ENCODE measurements around the gene VAMP7.
"Not testable (repeated sequence)": the region's sequence is repeated elsewhere in the genome, so short reads cannot be mapped to it uniquely, and the experiment has no call there.

VAMP7 gene

DNA sequence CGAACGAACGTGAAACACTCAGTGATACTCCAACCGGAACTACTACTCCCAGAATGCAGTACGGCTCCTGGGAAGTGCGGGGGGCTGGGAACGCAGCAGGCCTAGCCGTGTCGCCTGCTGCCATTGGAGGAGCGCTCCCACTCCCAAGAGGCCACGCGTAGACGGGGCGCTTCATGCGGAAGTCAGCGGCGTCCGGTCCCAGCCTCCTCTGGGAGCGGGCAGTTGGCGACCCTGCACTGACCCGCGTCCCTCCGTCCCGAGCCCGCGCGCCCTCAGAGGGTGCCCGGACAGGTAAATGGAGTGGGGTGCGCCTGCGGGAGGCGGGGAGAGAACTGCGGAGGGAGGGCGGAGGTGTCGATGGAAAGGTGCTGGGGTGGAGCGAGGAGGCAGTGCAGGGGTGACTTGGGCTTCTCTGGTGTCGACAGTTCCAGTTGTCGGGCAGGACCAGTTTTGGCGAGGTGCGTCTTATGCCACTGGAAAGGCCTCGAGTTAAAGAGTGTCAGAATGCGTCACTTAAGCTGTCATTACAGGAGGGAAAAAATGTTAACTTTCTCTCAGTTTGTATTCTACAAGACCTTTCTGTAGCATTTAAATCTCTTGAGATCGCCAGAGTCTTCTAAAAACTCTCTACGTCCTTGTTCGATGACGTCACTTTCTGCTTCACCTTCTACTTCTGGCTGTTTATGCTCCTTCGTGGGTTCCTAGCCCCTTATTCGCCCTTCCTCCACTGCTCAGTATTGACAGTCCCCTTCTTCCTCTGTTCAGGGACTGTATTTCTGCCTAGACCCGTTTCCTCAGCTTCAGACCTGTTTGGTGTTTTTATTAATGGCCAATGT is at the start of gene VAMP7:
TSS of gene VAMP7 (plus strand) at position 188 of the 836 bp plus-strand sequence. CDS start 8,122 bp downstream, outside the sequence.
- DNase-seq: peak; percentile 66

DNA sequence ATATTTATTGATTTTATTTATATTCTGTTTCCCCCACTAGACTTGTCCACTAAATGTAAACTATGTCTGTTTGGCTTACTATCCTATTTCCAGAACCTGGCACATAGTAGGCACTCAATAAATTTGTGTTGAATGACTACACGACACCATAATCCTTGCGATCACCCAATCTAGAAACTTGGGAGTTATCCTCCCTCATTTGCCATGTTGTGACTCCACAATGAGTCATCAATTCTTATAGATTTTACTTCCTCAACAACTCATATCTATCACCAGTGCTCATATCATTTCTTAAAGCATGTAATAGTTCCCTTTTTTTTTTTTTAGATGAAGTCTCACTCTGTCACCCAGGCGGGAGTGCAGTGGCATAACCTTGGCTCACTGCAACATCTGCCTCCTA is 39.9 kb upstream of the VAMP7 start:
- no peak for DNase-seq

GRCh38 chrX:155851786-155852185 is 29.4 kb upstream of the VAMP7 start:
- not testable (repeated sequence) for DNase-seq

DNA sequence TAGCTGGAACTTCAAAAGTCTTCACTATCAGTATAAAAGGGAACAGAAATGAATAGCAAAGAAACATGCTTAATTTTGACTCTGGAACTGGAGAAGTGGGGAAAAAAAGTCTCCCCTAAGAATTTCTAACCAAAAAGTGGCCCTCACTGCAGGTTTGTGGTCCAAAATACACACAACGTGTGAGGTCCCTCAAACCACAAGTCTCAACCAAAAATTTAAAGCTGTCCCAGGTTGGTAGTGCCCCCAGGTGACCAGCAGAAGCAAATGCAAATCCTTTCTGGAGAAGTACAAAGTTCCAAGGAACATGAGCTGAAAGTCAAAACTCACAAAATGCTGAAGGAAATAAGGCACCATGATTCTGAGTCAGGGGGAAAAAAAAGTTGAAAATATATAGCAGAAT is 23.6 kb upstream of the VAMP7 start:
- no peak for DNase-seq

GRCh38 chrX:155864655-155865054 is 16.5 kb upstream of the VAMP7 start:
- DNase-seq: no peak

DNA sequence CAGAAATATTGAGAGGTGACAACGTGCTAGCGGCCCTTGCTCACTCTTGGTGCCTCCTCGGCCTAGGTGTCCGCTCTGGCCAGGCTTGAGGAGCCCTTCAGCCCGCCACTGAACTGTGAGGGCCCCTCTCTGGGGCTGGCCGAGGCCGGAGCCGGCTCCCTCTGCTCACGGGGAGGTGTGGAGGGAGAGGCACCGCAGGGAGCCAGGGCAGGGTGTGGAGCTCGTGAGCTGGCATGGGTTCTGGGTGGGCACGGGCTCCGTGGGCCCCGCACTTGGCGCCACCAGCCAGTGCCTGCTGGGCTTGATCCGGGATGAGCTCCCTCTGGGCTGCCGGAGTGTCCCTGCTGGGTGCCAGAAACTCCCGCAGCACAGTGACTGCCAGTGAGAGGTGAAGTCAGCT is 16.0 kb upstream of the VAMP7 start:
- no peak for DNase-seq

DNA sequence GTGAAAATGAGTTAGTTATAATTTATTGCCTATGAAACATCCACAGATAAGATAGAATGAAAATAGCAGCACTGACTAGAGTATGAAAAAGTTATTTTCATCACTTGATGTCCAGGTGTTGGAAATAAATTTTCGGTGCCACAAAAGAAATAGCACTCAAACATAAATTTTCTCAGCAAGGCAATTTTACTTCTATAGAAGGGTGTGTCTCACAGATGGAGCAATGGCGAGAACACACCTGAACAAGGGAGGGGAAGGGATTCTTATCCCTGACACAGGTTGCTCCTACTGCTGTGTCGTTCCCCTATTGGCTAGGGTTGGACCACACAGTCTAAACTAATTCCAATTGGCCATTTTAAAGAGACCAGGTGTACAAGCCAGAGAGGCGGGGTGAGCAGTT is 13.3 kb upstream of the VAMP7 start:
- DNase-seq: no peak

- no peak for DNase-seq
These were observed 10.2 kb upstream of the VAMP7 start for GRCh38 chrX:155870958-155871357.

DNA sequence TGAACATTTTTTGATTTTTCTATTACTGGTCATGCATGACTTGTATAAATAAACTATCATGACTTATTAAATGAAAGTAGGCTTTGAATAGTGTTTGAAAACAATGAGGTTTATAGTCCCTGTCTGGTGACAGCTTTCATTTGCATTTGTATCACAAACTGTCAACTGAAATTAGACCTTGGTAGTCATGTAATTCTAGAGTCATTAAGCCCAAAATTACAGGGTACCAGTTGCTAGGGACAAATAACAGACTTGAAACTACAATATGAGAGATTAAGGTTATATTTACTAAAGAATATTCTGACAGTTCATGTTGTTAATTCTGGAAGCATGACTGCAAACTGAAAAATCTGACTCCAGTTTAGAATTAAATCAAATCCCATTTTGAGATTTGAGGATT is 9.2 kb upstream of the VAMP7 start:
- DNase-seq: peak; percentile 48

GRCh38 chrX:155873188-155873587 is 8.0 kb upstream of the VAMP7 start:
- DNase-seq: no peak

DNA sequence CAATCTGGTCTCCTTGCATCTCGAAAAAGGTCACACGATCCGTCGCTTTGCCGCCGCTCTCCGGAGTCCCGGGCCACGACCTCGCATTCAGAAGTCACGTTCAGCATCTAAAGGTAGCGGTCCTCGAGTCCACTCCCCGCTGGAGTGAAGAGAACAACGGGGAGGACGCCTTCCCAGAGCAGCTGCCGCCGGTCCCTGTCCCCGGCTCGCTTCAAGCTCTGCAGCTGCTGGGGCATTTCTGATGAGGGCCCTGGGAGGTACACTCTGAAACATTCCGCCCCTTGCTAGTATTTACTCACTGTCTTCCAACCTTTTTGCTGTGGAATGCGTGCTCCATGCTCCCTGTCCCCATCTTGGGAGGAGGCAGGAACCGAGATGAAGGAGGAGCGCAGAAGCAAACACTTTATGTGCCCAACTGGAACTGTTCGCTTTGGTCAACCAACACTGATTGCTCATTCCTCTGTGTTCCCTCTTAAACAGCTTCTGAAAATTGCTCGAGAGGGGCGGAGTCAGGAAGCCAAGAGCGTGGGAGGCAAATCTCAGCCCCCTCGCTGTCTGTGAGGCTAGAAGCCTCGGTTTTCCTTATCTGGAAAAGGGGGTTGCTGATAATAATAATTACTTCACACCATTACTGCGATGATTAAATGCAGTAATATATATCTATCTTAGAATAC is 6.4 kb upstream of the VAMP7 start:
- no peak for DNase-seq

- DNase-seq: no peak
These were observed 4.4 kb upstream of the VAMP7 start for GRCh38 chrX:155876704-155877103.

- DNase-seq: no peak
These were observed 3.9 kb upstream of the VAMP7 start for GRCh38 chrX:155877288-155877687.

GRCh38 chrX:155880586-155881157 is 473 bp upstream of the VAMP7 start:
- no peak for DNase-seq

DNA sequence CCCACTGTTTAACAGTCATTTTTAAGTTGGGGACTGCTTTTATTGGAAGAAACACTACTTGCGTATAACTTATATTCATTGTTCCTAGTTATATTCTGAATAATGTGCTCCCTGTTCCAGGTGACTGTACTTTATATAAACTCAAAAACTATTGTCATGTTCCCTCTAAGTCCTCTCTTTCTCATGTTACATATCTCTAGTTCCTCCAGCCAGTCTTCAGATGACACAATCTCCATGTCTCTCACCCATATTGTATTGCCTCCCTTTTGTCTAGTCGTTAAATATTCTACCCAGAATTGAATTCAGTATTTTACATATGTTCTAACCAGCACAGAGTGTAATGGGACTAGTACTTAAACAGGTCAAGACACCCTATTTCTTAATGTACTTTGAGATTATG is 5.3 kb downstream of the VAMP7 start:
- no peak for DNase-seq

- no peak for DNase-seq
These were observed 7.0 kb downstream of the VAMP7 start for GRCh38 chrX:155888139-155888538.

- no peak for DNase-seq
These were observed 8.2 kb downstream of the VAMP7 start for GRCh38 chrX:155889328-155889727.

GRCh38 chrX:155891446-155892210 is 10.5 kb downstream of the VAMP7 start:
- DNase-seq: no peak

DNA sequence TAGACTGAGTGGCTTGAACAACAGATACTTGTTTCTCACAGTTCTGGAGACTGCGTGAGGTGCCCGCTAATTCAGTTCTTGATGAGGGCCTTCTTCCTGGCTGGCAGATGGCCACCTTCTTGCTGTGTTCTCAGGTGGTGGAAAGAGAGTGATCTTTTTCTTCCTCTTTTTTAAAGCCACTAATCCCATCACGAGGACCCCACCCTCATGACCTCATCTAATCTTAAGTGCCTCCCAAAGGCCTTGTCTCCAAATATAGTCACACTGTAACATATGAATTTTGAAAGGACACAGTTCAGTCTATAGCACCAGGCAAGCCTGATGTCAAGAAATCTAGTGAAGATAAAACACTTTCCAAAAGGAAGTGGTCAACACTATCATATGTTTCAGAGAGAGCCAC is 12.4 kb downstream of the VAMP7 start:
- no peak for DNase-seq

DNA sequence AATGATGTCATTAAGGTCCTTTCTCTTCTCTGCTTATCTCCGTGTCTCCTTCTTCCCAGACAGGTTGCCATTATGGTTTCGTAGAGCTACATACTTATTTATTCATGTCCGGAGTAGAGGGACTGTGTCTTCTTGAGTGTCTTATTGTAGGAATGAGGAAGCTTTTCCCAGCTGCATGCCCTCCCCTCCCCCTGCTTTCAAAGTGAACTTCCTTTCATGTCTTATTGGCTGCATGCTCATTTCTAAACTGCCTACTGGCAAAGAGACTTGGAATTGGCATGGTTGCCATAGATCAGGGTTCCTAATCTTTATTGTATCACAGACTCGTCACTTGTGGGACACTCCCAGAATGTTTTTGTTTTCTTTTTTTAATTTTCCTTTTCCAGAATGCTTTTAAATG is 15.4 kb downstream of the VAMP7 start:
- DNase-seq: no peak

- no peak for DNase-seq
These were observed 18.2 kb downstream of the VAMP7 start for GRCh38 chrX:155899366-155899765.

GRCh38 chrX:155900765-155901164 is 19.6 kb downstream of the VAMP7 start:
- no peak for DNase-seq

DNA sequence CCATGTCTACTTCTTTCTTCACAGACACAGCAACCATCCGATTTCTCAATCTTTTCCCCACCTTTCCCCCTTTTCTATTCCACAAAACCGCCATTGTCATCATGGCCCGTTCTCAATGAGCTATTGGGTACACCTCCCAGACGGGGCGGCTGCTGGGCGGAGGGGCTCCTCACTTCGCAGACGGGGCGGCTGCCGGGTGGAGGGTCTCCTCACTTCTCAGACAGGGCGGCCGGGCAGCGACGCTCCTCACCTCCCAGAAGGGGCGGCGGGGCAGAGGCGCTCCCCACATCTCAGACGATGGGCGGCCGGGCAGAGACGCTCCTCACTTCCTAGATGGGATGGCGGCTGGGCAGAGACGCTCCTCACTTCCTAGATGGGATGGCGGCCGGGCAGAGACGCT is 26.5 kb downstream of the VAMP7 start:
- not testable (repeated sequence) for DNase-seq
